Adipocyte (in vitro differentiated cells): Measurements from ENCODE around the gene GPR78.

Source experiments
- DNase-seq: peaks from one replicate; pipeline ENCODE4 v3.0.0-alpha.2; 2015; ENCODE audit warnings: low read depth
- H3K27me3 ChIP-seq: replicated peaks from 2 replicates; pipeline ENCODE4 v1.7.0; 2013; ENCODE audit warnings: mild to moderate bottlenecking, low read length, moderate library complexity; ENCODE audit not compliant: control insufficient read depth, insufficient read depth
- H3K36me3 ChIP-seq: 2 replicates; pipeline ENCODE4 v1.7.0; 2013; ENCODE audit warnings: low read length, mild to moderate bottlenecking, moderate library complexity; ENCODE audit not compliant: control insufficient read depth, insufficient read depth, severe bottlenecking
- H3K4me1 ChIP-seq: 2 replicates; pipeline ENCODE4 v1.7.0; 2013; ENCODE audit warnings: mild to moderate bottlenecking, low read length, moderate library complexity; ENCODE audit not compliant: control insufficient read depth, insufficient read depth
- H3K4me3 ChIP-seq: 2 replicates; pipeline ENCODE4 v1.7.0; 2013; ENCODE audit warnings: mild to moderate bottlenecking, low read length, moderate library complexity
- H3K9ac ChIP-seq: 2 replicates; pipeline ENCODE4 v1.7.0; 2013; ENCODE audit warnings: mild to moderate bottlenecking, low read length, moderate library complexity
- H3K9me3 ChIP-seq: 2 replicates; pipeline ENCODE4 v1.7.0; 2013; ENCODE audit warnings: mild to moderate bottlenecking, low read length, moderate library complexity; ENCODE audit not compliant: control insufficient read depth

Gene GPR78

GRCh38 chr4:8582016-8582415, 1.8 kb downstream of the GPR78 start:
- Histone ChIP-seq H3K9ac (no peak overlapping the region), H3K27me3 (peaks cover 87% of the 10 kb centered on the region), H3K4me1 (no peaks in the 10 kb centered on the region), H3K36me3 (no peaks in the 10 kb centered on the region), H3K4me3 (no peak overlapping the region), H3K9me3 (peaks cover 5% of the 10 kb centered on the region)
- DNase-seq, result no peak

- Histone ChIP-seq H3K27me3 (peaks cover 87% of the 10 kb centered on the region), H3K36me3 (no peaks in the 10 kb centered on the region), H3K9me3 (peaks cover 5% of the 10 kb centered on the region), H3K4me3 (no peak overlapping the region), H3K9ac (no peak overlapping the region), H3K4me1 (no peaks in the 10 kb centered on the region)
- DNase-seq, result no peak
Measured at GRCh38 chr4:8582436-8582835, 2.2 kb downstream of the GPR78 start.

GRCh38 chr4:8582941-8583654, 2.9 kb downstream of the GPR78 start:
- Histone ChIP-seq H3K4me1 (no peaks in the 10 kb centered on the region), H3K36me3 (no peaks in the 10 kb centered on the region), H3K27me3 (peaks cover 87% of the 10 kb centered on the region), H3K9me3 (peaks cover 5% of the 10 kb centered on the region), H3K4me3 (no peak overlapping the region), H3K9ac (no peak overlapping the region)
- no peak for DNase-seq

- Histone ChIP-seq H3K4me3 (no peak overlapping the region), H3K9me3 (peaks cover 5% of the 10 kb centered on the region), H3K4me1 (no peaks in the 10 kb centered on the region), H3K36me3 (no peaks in the 10 kb centered on the region), H3K9ac (no peak overlapping the region), H3K27me3 (peaks cover 87% of the 10 kb centered on the region)
- no peak for DNase-seq
Measured at GRCh38 chr4:8583655-8584025, 3.4 kb downstream of the GPR78 start.

GRCh38 chr4:8585186-8585585, 5.0 kb downstream of the GPR78 start:
- Histone ChIP-seq H3K9ac (no peak overlapping the region), H3K9me3 (peaks cover 5% of the 10 kb centered on the region), H3K4me3 (no peak overlapping the region), H3K4me1 (no peaks in the 10 kb centered on the region), H3K27me3 (peaks cover 77% of the 10 kb centered on the region), H3K36me3 (no peaks in the 10 kb centered on the region)
- no peak for DNase-seq

GRCh38 chr4:8585721-8586212, 5.6 kb downstream of the GPR78 start:
- H3K36me3 ChIP-seq, result no peaks in the 10 kb centered on the region
- H3K4me1 ChIP-seq, result no peaks in the 10 kb centered on the region
- H3K27me3 ChIP-seq, result peaks cover 75% of the 10 kb centered on the region
- no peak for DNase-seq
- peaks cover 5% of the 10 kb centered on the region for H3K9me3 ChIP-seq
- no peak overlapping the region for H3K4me3 ChIP-seq
- no peak overlapping the region for H3K9ac ChIP-seq

GRCh38 chr4:8586246-8586645, 6.1 kb downstream of the GPR78 start:
- no peaks in the 10 kb centered on the region for H3K4me1 ChIP-seq
- no peak overlapping the region for H3K9ac ChIP-seq
- peaks cover 72% of the 10 kb centered on the region for H3K27me3 ChIP-seq
- no peak for DNase-seq
- no peak overlapping the region for H3K4me3 ChIP-seq
- H3K9me3 ChIP-seq, result no peaks in the 10 kb centered on the region
- H3K36me3 ChIP-seq, result no peaks in the 10 kb centered on the region

- no peaks in the 10 kb centered on the region for H3K36me3 ChIP-seq
- peaks cover 72% of the 10 kb centered on the region for H3K27me3 ChIP-seq
- no peak overlapping the region for H3K4me3 ChIP-seq
- no peaks in the 10 kb centered on the region for H3K9me3 ChIP-seq
- no peak overlapping the region for H3K9ac ChIP-seq
- DNase-seq, result no peak
- no peaks in the 10 kb centered on the region for H3K4me1 ChIP-seq
Measured at GRCh38 chr4:8586671-8587468, 6.7 kb downstream of the GPR78 start.

- Histone ChIP-seq H3K4me1 (no peaks in the 10 kb centered on the region), H3K9me3 (no peaks in the 10 kb centered on the region), H3K36me3 (no peaks in the 10 kb centered on the region), H3K9ac (no peak overlapping the region), H3K4me3 (no peak overlapping the region), H3K27me3 (peaks cover 68% of the 10 kb centered on the region)
- no peak for DNase-seq
Measured at GRCh38 chr4:8587469-8588195, 7.4 kb downstream of the GPR78 start.

GRCh38 chr4:8588196-8588470, 7.9 kb downstream of the GPR78 start:
- no peaks in the 10 kb centered on the region for H3K9me3 ChIP-seq
- H3K27me3 ChIP-seq, result peaks cover 63% of the 10 kb centered on the region
- H3K4me1 ChIP-seq, result peaks cover 3% of the 10 kb centered on the region
- no peaks in the 10 kb centered on the region for H3K36me3 ChIP-seq
- no peak overlapping the region for H3K9ac ChIP-seq
- no peak overlapping the region for H3K4me3 ChIP-seq
- no peak for DNase-seq

GRCh38 chr4:8589336-8589735, 9.1 kb downstream of the GPR78 start:
- Histone ChIP-seq H3K4me3 (no peak overlapping the region), H3K27me3 (peaks cover 60% of the 10 kb centered on the region), H3K9ac (no peak overlapping the region), H3K36me3 (no peaks in the 10 kb centered on the region), H3K9me3 (no peaks in the 10 kb centered on the region), H3K4me1 (peaks cover 12% of the 10 kb centered on the region)
- DNase-seq, result no peak
